Measurements from ENCODE around the gene PMM2. TPM values are rescaled to one million over a fixed set of nuclear protein-coding genes. Genes with fewer than 3 reads are reported as not detected.
"Not testable (repeated sequence)": the region's sequence is repeated elsewhere in the genome, so short reads cannot be mapped to it uniquely, and the experiment has no call there.

The PMM2 gene
- total RNA-seq = 10 to 100 TPM; 21.3 to 38.3 TPM
- long read RNA-seq, transcript PMM2-201 (8 exons, 2,313 nt) = major isoform, 34 of 45 reads
- long read RNA-seq, partial matches to known transcripts = 0 of 45 reads
- long read RNA-seq, other reads (novel, unspliced or antisense) = 5 of 45 reads

DNA sequence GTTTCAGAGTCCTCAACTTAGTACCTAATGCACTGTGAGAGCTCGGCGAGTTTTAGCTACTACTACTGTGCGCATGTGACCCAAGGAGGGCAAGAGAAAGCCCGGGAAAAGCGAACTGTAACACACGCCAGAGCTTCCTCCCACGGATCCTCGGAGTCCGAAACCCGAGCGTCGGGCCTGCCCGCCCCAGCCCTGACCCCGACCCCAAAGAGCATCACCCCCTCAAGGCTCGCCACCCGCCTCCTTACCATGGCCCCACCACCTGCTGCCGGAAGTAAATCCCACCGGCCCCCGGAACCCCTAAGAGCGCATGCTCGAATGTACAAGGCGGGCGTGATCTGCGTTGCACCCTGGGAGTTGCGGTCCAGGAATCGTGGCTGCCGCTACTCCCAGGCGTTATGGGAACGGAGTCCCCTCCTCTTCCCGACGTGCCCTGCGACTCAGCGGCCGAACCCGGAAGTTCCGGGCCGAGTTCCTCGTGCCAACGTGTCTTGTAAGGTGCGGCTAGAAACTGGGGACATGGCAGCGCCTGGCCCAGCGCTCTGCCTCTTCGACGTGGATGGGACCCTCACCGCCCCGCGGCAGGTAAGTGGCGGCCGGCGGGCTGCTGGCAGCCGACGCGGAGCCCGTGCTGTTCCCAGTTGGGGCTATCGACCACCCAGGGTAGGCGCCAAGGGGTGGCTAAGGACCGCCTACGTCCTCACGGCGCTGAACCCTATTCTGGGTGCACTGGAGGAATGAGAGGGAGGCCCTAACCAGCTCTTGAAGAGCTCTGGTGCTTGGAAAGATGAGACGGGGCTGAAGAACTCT lies at the start of gene PMM2, which contains the start of gene TMEM186:
Gene PMM2 (plus strand): TSS at position 476 of the 810 bp plus-strand sequence. CDS start 44 bp downstream, at position 520.
Gene TMEM186 (minus strand): TSS at position 276 of the 810 bp plus-strand sequence. CDS start 25 bp downstream, at position 251.
- peak; percentile 99 to 100 for ATAC-seq
- DNase-seq = peak; percentile 98
- intact Hi-C loops (cut with DNase I) = loop anchor here in 1 of 2 donors (10.0 kb wide), 2 partner anchors 87 to 223 kb away; partner anchors contain the start of gene LITAFD

DNA sequence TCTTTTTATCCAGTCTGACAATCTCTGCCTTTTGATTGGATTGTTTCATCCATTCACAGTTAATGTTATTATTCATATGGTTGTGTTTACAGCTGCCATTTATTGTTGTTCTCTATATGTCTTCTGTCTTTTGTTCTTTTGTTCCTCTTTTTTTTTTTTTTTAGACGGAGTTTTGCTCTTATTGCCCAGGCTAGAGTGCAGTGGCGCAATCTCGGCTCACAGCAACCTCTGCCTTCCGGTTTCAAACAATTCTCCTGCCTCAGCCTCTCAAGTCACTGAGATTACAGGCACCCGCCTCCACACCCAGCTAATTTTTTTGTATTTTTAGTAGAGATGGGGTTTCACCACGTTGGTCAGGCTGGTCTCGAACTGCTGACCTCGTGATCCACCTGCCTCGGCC lies 48.7 kb upstream of the PMM2 start:
- ATAC-seq; DNase-seq; intact Hi-C loops (cut with DNase I): not testable (repeated sequence)

DNA sequence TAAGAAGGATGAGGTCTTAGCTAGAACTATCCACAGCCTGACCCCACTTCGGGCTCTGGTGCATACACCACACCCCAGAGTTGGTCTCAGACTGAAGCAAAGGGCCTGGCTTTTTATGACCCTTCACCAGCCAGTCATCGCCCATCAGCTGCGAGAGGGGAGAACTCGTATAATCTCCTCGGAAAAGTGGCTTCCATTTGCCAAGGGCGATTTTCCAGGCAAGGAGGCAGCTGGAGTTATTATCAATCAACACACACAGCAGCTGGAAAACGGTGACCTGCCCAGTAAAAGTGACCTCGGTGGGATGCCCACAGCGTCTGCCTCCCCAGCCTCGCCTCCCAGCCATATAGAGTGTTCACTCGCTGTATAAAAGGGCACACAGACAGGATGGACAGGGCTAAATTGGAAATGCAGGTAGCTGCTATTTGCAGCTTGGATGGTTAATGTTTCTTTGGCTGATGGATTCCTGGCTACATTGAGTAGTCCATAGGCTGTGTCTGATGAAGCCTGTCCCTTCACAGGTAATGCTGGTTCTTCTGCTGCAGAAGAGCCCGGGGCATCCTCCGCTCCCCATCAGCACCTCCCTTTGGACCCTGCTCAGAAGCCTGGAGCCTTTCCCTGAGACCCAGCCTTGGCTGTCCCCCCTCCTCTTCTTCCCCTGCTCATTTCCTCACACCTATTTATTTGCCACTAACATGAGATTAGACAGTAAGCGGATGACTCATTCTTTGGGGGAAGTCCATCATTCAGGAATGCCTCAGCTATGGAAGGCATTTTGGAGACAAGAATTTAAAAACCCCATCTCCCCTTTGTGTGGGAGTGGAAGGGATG lies 45.9 kb upstream of the PMM2 start:
- peak; percentile 88 to 95 for ATAC-seq
- DNase-seq = no peak
- intact Hi-C loops (cut with DNase I) = no loop called here

DNA sequence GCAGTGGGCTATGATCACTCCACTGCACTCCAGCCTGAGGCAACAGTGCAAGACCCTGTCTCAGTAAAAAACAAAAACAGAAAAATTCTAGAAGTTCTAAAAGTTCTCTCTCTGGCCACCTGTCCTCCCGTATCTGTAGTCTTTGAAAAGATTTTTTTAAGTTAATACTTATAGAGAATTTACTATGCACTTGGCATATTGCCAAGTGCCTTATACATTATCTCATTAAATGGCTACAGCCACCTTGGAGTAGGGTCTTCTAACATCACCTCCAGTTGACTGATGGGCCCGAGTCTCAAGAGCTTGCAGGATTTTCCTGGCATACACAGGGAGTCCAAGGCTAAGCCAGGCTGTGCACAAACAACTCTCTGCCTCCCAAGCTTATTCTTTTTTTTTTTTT lies 44.9 kb upstream of the PMM2 start:
- no peak for ATAC-seq
- intact Hi-C loops (cut with DNase I) = no loop called here
- DNase-seq = no peak

DNA sequence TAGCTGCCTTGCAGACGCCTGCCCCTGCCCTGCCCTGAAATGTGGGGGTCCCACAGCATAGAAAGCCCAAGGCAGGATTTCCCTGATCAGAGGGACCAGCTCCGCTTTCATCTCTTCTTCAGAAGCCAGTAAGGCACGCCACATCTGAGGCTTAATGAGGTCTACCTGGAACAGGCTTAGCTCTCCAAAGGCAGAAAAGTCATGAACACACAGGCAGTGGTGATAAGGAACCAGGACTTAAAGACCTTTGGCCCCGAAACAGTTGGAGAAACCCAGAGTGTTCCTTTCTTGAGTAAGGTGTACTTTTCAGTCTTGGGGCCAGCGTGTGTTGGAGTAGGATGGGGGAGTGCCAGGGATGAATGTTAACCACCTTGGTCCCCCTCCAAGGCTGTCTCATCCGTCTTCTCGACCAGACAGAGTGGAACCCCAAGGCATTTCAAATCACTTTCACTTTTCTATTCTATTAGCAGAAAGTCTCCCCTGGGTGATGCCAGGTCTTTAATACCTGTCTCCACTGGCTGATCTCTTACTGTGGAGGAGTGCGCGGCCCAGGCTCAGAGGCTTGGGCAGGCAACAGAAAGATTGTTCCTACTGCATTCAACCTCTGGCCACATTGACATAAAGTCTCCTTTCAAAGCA lies 44.1 kb upstream of the PMM2 start:
- intact Hi-C loops (cut with DNase I) = no loop called here
- ATAC-seq (peak in 1 of 2 donors; percentile 16), DNase-seq (no peak)

DNA sequence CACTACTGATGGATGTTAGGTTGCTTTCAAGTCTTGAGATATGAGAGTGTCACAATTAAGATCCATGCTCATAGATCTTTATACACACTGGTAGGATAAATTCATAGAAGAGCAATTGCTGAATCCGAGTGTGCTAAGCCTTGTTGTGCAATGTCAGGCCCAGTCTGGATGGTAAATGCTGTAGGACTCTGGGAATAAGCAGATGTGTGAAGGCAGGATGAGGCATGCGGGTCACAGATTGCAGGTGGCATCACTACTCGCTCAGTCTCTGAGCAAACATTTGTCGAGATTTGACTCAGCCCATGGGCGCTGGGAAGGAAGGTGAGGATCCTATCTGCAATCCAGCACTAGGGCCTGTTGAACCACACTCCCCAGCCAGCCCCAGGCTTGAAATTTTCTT lies 40.9 kb upstream of the PMM2 start:
- ATAC-seq = no peak
- intact Hi-C loops (cut with DNase I) = no loop called here
- DNase-seq = no peak

DNA sequence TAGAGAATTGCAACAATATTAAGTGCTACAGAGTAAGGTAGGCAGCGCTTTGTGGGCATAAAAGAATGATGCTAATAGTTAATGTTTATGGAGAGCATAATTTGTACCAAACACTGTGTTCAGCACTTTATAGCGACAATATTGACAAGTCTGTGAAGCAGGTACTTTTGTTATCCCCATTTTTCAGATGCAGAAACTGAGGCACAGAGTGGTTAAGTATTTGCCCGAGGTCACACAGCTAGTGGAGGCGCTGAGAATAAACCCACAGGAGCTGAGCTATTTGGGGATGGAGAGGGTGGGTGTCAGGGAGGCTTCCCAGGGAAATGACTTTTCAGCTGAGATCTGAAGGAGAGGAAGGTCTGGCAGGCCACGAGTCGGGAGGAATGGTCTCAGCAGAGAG lies 39.6 kb upstream of the PMM2 start:
- ATAC-seq (no peak), DNase-seq (no peak)
- intact Hi-C loops (cut with DNase I) = no loop called here

DNA sequence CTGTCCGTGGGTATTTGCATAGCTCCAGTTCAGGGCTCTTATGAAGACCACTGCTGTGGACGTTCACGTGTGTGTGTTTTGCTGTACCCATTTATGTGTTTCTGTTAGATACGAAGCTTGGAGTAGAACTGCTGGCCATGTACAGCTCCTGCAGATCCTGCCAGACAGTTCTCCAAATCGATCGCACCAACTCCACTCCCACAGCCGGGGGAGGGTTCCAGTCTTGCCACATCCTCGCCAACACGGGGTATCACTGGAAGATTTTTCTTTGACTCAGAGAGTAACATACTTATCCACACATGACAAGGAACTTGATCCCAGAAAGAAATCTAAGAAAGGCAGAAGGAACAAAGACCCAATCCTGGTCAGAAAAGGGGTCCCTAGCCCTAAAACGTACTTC lies 37.6 kb upstream of the PMM2 start:
- no peak for ATAC-seq
- intact Hi-C loops (cut with DNase I) = no loop called here
- DNase-seq = no peak

DNA sequence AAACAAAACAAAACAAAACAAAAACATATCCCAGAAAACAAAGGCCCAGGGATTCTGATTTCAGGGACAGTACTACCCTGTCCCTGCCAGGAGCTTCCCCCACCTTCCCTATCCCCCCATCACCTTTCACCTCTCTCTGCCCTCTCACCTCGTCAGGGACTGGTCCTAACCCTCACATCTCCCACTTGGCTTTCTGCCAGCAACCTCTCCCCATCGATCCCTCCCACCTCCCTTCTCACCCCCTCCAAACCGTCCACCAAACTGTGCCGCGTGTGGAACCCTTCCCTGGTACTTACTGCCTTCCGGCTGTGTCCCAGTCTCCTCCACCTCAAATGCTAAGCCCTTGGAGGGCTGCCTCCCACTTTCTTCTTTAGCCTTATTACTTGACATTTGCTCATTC lies 36.6 kb upstream of the PMM2 start:
- no peak for DNase-seq
- intact Hi-C loops (cut with DNase I) = no loop called here
- no peak for ATAC-seq

DNA sequence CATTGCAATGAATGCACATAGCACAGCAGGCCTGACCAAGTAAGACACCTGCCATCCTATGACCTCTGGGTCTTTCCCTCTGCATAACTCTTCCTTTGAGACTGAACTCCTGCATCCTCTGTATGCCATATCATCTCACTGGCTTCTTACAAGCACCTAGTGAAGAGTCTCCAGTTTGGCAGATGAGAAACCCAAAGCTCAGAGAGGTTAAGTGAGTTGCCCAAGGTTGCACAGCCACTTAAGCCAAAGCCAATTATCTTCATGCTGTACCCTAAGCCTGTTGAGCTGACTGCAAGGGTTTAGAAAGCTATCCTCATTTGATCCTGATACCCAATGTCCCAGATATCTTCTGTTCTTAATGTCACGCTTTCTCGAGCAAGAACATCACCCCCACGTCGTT lies 35.4 kb upstream of the PMM2 start:
- DNase-seq (no peak), ATAC-seq (no peak)
- intact Hi-C loops (cut with DNase I) = no loop called here

DNA sequence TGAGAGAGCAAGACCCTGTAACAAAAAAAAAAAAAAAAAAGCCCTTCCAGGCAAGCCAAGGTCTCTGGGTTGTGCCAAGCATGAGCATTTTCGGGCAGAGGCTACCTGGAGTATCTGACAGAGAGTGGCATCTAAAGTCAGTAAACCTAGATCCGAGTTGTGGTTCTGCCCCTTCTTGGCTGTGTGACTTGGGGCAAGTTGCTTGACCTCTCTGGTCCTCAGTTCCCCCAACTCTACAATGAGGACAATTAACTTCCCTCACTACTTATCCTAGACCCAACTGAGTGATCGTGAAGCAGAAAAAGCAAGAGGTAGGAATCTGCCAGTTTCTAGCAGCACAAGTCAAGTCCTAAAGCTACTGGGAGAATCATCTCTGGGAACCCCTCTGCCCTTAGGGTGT lies 34.6 kb upstream of the PMM2 start:
- intact Hi-C loops (cut with DNase I) = no loop called here
- ATAC-seq = no peak
- DNase-seq = no peak

DNA sequence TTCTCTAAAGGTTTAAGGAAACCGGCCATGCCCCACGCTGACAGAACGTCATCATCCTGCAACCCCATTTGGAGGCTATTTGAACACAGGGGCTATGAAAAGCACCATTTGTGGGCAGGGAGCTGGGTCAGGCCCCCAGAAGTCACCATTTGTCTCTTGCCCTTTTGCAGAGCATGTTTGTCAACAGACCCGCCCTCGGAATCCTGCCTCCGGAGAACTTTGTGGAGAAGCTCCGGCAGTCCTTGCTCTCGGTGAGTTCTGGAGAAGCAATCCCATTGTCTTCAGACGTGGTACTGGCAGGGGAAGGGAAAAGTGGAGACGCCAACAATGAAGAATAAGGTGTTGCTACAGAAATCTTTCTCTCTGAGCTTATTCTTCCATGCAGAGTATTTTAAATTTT lies 33.7 kb upstream of the PMM2 start:
- DNase-seq (no peak), ATAC-seq (no peak)
- intact Hi-C loops (cut with DNase I) = no loop called here

DNA sequence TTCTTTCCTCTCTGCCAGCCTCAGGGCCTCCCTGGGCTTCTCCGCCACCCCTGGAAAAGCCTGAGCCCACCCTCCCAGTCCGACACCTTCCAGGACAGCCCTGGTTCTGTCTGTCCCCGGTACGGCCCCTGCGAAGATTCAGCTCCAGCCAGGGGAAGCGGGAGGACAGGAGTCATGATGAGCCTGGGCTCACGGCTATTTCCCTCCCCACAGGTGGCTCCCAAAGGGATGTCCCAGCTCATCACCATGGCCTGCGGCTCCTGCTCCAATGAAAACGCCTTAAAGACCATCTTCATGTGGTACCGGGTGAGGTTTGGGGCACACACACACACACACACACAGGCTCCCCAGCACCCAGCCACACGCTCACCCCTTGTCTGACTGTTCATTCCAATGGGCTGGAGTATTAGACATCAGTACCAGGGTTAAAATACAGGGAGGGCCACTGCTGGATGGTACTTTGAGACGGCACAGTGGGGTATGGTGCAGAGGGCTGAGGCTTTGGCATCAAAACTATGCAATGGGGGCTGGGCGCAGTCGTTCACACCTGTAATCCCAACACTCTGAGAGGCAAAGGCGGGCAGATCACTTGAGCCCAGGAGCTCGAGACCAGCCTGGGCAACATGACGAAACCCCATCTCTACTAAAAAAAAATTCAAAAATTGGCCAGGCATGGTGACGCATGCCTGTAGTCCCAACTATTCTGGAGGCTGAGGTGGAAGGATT lies 33.0 kb upstream of the PMM2 start:
- ATAC-seq = no peak
- no peak for DNase-seq
- intact Hi-C loops (cut with DNase I) = no loop called here

DNA sequence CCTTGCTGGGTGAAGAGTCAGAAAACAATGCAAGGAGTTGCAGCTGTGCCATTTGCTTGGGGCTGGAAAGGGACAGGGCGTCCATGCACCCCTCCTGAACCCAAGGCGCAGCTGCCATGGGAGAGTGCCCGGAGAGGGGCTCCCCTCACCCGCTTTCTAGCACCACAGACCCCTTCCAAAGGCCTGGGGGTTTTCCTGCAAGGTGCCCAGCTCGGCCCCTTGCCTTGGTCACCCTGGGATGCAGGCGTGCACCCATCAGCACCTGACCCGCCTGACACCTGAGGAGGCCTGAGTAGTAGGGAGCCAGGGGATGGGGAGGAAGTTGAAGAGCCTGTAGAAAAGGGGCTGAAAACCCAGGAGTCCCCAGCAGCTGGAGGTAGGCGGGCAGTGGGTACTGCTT lies 30.5 kb upstream of the PMM2 start:
- DNase-seq = no peak
- intact Hi-C loops (cut with DNase I) = no loop called here
- ATAC-seq = no peak

DNA sequence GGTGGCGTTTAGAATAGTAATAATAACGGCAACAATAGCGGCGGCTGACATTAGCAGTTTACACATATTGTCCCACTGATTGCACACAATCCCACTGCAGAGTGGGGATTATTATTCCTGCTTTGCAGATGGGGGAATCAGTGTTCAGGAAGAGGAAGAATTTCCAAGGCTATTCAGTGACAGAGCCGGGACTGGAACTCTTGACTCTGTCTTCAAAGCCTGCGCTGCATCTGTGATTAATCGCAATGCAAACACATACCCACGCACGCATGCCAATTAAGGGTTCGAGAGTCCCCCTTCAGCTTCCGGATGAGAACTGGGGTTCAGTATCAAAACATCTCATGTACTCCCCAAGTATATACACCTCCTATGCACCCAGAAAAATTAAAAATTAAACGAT lies 29.4 kb upstream of the PMM2 start:
- no peak for ATAC-seq

DNA sequence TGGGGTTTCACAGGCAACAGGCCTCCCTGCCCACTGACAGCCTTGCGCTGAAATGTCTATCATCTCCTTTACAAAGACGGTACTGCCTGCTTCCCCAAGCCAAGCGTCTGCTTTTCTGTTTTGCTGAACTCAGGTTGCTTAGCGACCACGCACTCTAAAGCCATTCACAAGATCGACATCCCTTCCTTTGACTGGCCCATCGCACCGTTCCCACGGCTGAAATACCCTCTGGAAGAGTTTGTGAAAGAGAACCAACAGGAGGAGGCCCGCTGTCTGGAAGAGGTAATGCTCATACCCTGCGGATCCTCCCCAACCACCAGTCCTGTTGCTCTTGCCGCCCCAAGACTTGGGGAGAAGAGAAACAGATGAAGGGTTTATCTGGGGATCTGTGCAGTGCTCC lies 28.9 kb upstream of the PMM2 start:
- intact Hi-C loops (cut with DNase I) = no loop called here
- no peak for ATAC-seq
- DNase-seq = no peak

More for the DNA sequence above, 29.4 kb upstream of the PMM2 start:
- no peak for DNase-seq
- intact Hi-C loops (cut with DNase I) = no loop called here

DNA sequence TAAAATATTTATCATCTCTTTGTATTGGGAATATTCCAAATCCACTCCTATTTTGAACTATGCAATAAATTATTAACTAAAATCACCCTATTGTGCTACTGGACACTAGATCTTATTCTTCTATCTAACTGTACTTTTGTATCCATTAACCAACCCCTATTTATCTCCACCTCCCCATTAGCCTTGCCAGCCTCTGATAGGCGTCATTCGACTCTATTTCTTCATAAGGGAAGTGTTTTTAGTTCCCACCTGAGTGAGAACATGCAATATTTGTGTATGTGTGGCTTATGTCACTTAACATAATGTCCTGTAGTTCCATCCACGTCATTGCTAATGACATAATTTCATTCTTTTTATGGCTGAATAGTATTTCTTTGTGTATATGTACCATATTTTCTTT lies 24.1 kb upstream of the PMM2 start:
- ATAC-seq (no peak), DNase-seq (no peak)
- intact Hi-C loops (cut with DNase I) = no loop called here

DNA sequence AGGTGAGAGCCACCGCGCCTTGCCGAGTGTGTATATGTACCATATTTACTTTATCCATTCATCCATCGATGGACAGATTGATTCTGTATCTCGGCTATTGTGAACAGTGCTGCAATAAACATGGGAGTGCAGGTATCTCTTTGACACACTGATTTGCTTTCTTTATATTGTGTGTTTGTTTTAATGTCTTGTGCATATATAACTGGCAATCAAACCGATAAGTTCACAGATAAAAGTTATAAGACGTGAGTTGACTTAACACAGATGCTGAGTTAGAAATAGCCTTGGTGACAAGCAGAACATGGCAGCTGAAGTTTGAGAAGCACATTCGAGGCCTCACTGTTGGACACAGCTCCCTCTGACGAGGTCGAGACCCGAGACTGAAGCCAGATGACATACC lies 23.4 kb upstream of the PMM2 start:
- no peak for ATAC-seq
- DNase-seq = no peak
- intact Hi-C loops (cut with DNase I) = no loop called here

DNA sequence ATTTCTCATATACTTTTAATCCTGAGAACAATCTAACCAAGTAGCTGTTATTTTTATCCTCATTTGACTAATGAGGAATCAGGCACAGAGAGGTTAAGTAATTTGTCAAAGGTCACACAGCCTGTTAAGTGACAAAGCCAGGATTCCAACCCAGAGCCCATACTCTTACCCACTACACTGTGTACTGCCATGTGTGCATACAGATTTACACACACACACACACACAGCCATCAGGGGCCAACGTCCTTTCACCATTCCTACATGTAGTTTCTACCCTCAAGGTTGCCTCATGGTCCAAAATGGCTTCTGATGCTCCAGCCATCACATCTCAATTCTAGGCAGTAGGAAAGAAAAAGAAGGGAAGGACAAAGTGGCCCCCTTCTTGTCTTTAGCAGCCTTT lies 22.3 kb upstream of the PMM2 start:
- intact Hi-C loops (cut with DNase I) = no loop called here
- no peak for DNase-seq
- ATAC-seq = no peak

All from left cardiac atrium (tissue), 4 donors.